SK-N-SH (cell line): ENCODE data around the gene NUAK2.

Experiments
- CTCF ChIP-seq: fragments of 200-600 bp; sonication (generic); IDR thresholded peaks from 2 replicates; pipeline ENCODE4 v1.6.1; 2017; ENCODE audit warnings: antibody characterized with exemption, mild to moderate bottlenecking, moderate library complexity
- NRF1 ChIP-seq: IDR thresholded peaks from 2 replicates; pipeline ENCODE4 v1.6.1; 2012; ENCODE audit warnings: low read depth, mild to moderate bottlenecking, low read length
- POLR2AphosphoS5 ChIP-seq: IDR thresholded peaks from 2 replicates; pipeline ENCODE4 v1.6.1; 2012; ENCODE audit warnings: low read depth, low read length
- TAF1 ChIP-seq: IDR thresholded peaks from 2 replicates; pipeline ENCODE4 v1.6.1; 2012; ENCODE audit warnings: low read depth, mild to moderate bottlenecking, low read length, moderate library complexity, borderline replicate concordance
- TF ChIP-seq, protein P1 (sequence below): IDR thresholded peaks from 2 replicates; pipeline ENCODE4 v1.6.1; 2012; ENCODE audit warnings: mild to moderate bottlenecking, low read depth, low read length, moderate library complexity

GRCh38 chr1:205293350-205294074 is 28.0 kb downstream of the NUAK2 start:
- no peak for TF ChIP-seq TAF1
- TF ChIP-seq POLR2AphosphoS5, result no peak
- no peak for TF ChIP-seq CTCF
- TF ChIP-seq, protein P1, sequence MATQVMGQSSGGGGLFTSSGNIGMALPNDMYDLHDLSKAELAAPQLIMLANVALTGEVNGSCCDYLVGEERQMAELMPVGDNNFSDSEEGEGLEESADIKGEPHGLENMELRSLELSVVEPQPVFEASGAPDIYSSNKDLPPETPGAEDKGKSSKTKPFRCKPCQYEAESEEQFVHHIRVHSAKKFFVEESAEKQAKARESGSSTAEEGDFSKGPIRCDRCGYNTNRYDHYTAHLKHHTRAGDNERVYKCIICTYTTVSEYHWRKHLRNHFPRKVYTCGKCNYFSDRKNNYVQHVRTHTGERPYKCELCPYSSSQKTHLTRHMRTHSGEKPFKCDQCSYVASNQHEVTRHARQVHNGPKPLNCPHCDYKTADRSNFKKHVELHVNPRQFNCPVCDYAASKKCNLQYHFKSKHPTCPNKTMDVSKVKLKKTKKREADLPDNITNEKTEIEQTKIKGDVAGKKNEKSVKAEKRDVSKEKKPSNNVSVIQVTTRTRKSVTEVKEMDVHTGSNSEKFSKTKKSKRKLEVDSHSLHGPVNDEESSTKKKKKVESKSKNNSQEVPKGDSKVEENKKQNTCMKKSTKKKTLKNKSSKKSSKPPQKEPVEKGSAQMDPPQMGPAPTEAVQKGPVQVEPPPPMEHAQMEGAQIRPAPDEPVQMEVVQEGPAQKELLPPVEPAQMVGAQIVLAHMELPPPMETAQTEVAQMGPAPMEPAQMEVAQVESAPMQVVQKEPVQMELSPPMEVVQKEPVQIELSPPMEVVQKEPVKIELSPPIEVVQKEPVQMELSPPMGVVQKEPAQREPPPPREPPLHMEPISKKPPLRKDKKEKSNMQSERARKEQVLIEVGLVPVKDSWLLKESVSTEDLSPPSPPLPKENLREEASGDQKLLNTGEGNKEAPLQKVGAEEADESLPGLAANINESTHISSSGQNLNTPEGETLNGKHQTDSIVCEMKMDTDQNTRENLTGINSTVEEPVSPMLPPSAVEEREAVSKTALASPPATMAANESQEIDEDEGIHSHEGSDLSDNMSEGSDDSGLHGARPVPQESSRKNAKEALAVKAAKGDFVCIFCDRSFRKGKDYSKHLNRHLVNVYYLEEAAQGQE, result no peak
- TF ChIP-seq NRF1, result no peak
